ENCODE data around the gene DACT2.

DNA sequence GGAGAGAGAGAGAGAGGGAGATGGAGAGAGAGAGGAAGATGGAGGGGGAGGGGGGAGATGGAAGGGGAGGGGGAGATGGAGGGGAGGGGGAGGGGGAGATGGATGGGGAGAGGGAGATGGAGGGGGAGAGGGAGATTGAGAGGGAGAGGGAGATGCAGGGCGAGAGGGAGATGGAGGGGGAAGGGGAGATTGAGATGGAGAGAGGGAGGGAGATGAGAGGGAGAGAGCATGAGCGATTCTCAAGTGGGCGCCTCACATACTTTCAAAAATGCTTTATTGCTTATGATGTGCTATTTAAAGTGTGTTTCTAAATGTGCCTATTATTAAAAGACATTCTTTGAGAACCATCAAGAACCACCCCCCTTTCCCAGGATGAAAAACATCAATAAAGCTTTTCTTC is 43.7 kb upstream of the DACT2 start:
- TF ChIP-seq POLR2A (IDR thresholded peaks at IDR 0.05; ENCODE audit: low read length): no peak
- no peak for TF ChIP-seq GATA1 (IDR thresholded peaks at IDR 0.05; ENCODE audit: low read depth, low read length)
